CD4-positive, alpha-beta memory T cell (primary cell): ENCODE measurements around the gene SLC17A9. TPM values are rescaled to one million over a fixed set of nuclear protein-coding genes. Genes with fewer than 3 reads are reported as not detected.
"Not testable (repeated sequence)": the region's sequence is repeated elsewhere in the genome, so short reads cannot be mapped to it uniquely, and the experiment has no call there.

Experiments
- CTCF ChIA-PET: fragments of 350-600 bp; sonication (Branson Sonifier 250); formaldehyde crosslinking; loops from one replicate; lab custom pipeline; 2021; ENCODE audit warnings: inconsistent platforms; ENCODE audit not compliant: partially characterized antibody; lab: Charles Lee
- POLR2A ChIA-PET: fragments of 350-600 bp; sonication (Branson Sonifier 250); formaldehyde crosslinking; loops from one replicate; lab custom pipeline; 2021; ENCODE audit not compliant: partially characterized antibody; lab: Charles Lee
- DNase-seq, 5 donors: peaks; one replicate each; pipeline versions ENCODE4 v3.0.0 to v3.0.0-alpha.2; 2020 to 2022; ENCODE audit warnings: mixed read lengths in 1 of 5
- H3K27ac ChIP-seq: one replicate; pipeline ENCODE4 v1.7.0; 2013; ENCODE audit warnings: low read depth, low read length
- H3K27me3 ChIP-seq: 2 replicates; pipeline ENCODE4 v1.7.0; 2013; ENCODE audit warnings: mild to moderate bottlenecking, low read length, moderate library complexity; ENCODE audit not compliant: insufficient read depth
- H3K36me3 ChIP-seq: 2 replicates; pipeline ENCODE4 v1.7.0; 2013; ENCODE audit warnings: mild to moderate bottlenecking, low read length, moderate library complexity; ENCODE audit not compliant: insufficient read depth
- H3K4me1 ChIP-seq: 2 replicates; pipeline ENCODE4 v1.7.0; 2013; ENCODE audit warnings: mild to moderate bottlenecking, low read length, moderate library complexity; ENCODE audit not compliant: insufficient read depth
- H3K4me3 ChIP-seq, 2 donors: one replicate each; pipeline ENCODE4 v1.7.0; 2013; ENCODE audit warnings: low read length in 2 of 2, mild to moderate bottlenecking in 1 of 2
- H3K9me3 ChIP-seq, 2 donors: one replicate each; pipeline ENCODE4 v1.7.0; 2013; ENCODE audit warnings: low read length in 2 of 2, control low read depth in 1 of 2; ENCODE audit not compliant: control insufficient read depth in 1 of 2
- H3K27ac Mint-ChIP-seq, 7 donors: one replicate each; pipeline ENCODE4 v1.8.0; 2020 to 2021; ENCODE audit warnings: mixed read lengths in 7 of 7, mild to moderate bottlenecking in 6 of 7, inconsistent platforms in 3 of 7, moderate library complexity in 3 of 7
- H3K27me3 Mint-ChIP-seq, 2 donors: one replicate each; pipeline ENCODE4 v1.8.0; 2020 to 2021; ENCODE audit warnings: mixed read lengths in 2 of 2
- H3K36me3 Mint-ChIP-seq, 2 donors: one replicate each; pipeline ENCODE4 v1.8.0; 2020 to 2021; ENCODE audit warnings: mixed read lengths in 2 of 2, inconsistent platforms in 1 of 2, mild to moderate bottlenecking in 1 of 2
- H3K4me1 Mint-ChIP-seq, 4 donors: one replicate each; pipeline ENCODE4 v1.8.0; 2020 to 2021; ENCODE audit warnings: mixed read lengths in 4 of 4, mild to moderate bottlenecking in 1 of 4
- H3K4me3 Mint-ChIP-seq, 8 donors: one replicate each; pipeline ENCODE4 v1.8.0; 2020 to 2021; ENCODE audit warnings: mixed read lengths in 8 of 8, mild to moderate bottlenecking in 7 of 8, moderate library complexity in 6 of 8, inconsistent platforms in 3 of 8
- H3K9me3 Mint-ChIP-seq, 8 donors: one replicate each; pipeline ENCODE4 v1.8.0; 2020 to 2021; ENCODE audit warnings: mixed read lengths in 8 of 8, mild to moderate bottlenecking in 5 of 8, inconsistent platforms in 3 of 8, moderate library complexity in 1 of 8
- intact Hi-C: fragments of 100-400 bp; cut with micrococcal nuclease; formaldehyde crosslinking; loops from one replicate; pipeline ENCODE4 v1.15.1; 2023
- polyA plus RNA-seq, 2 donors: library from polyadenylated mRNA; unstranded; fragments of 300-500 nt; fragmentation: Illumina TruSeq; gene quantifications; one replicate each; pipeline ENCODE4 v1.2.3, GENCODE V29; 2021
- total RNA-seq, 2 experiments: library from RNA; stranded (reverse); gene quantifications; one replicate each; pipeline ENCODE4 v1.2.3, GENCODE V29; 2021

Gene SLC17A9
- total and polyA plus RNA-seq, 4 experiments from 2014 or later: 0.13 to 2.4 (median 2.1) TPM; not detected in 1

DNA sequence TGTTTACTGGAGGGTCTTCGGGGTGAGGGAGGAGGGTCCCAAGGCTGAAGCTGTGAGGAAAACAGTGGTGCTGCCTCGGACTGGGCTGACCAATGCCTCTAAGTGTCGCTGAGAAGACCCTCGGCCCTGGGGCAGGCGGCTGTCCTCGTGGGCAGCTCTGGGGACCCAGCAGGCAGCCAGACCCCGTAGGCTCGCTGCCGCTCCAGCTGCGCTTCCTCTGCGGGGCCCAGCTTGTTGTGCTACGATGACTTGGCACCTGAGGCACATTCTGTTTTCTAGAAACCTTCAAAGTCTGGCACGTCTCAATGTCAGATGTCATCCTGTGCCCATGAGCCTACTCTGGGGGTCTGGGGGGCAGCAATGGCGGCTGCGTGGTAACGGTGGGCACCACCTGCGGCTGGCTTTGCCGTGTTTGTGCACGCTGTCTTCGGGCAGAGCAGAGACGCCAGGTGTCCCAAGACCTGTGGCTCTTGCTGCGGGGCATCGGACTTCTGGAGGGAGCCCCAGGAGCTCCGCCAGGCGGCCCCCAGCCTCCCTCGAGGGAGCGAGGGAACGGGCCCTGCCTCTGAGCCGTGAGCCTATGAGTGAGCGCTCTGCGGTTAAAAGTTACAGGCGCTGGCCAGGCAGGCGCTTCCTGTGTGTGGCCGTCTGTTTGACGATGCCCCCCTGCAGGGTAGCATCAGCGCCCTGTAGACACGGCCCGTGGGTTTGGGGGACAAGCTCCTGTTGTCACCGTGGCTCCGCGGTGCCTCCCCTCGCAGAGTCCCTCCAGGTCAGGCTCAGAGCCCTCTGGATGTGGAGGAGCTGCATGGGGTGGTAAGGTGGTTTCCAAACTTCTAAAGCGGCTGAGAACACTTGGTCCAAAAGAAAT lies 6.8 kb downstream of the SLC17A9 start:
- H3K4me3 Mint-ChIP-seq: no peak overlapping the region
- peaks cover 0 to 8% (median 5%) of the 10 kb centered on the region in 4 donors for H3K4me1 Mint-ChIP-seq
- H3K27me3 Mint-ChIP-seq: no peaks in the 10 kb centered on the region
- peak in 1 of 5 donors; percentile 28 for DNase-seq
- no peaks in the 10 kb centered on the region for H3K36me3 ChIP-seq
- no peak overlapping the region for H3K27ac ChIP-seq
- H3K27ac Mint-ChIP-seq: peak overlapping the region in 1 of 7 donors; percentile 7
- intact Hi-C loops: loop anchor here (10.0 kb wide), 1 partner anchor 45 kb away; the partner anchor contains the start of gene BHLHE23
- CTCF ChIA-PET: interaction anchor here (0.7 to 1.2 kb wide), 3 partner anchors 10 to 58 kb away, joined by 3 to 4 read pairs (median 3); no protein-coding TSS in a partner anchor
- H3K4me3 ChIP-seq: no peak overlapping the region
- H3K27me3 ChIP-seq: no peaks in the 10 kb centered on the region
- no peaks in the 10 kb centered on the region for H3K36me3 Mint-ChIP-seq
- H3K4me1 ChIP-seq: peaks cover 6% of the 10 kb centered on the region
- H3K9me3 ChIP-seq: no peaks in the 10 kb centered on the region
- POLR2A ChIA-PET: no interaction called here
- H3K9me3 Mint-ChIP-seq: no peaks in the 10 kb centered on the region

DNA sequence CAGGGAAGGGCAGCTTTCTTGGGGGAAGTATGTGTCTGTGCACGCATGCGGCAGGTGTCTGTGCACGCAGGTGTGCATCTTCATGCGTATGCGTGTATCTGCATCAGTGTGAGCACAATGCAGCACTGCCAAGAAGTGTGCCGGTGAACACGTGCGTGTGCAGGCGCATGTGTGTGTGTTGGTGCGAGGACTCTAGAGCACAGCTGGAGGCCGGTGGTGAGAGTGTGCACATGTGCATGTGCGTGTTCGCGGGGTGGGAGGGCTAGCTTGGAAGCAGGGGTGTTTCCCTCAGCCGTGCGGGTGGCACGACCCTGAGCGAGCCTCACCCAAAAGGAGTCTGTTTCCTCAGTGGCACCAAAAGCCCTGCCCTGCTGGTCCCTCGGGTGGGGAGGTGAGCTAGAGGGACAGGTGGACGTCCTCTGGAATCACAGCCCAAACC lies 7.5 kb downstream of the SLC17A9 start:
- no peak overlapping the region for H3K27ac ChIP-seq
- no peaks in the 10 kb centered on the region for H3K4me1 ChIP-seq
- Mint-ChIP-seq H3K9me3 (no peaks in the 10 kb centered on the region), H3K4me1 (peaks cover 0 to 3% (median 0%) of the 10 kb centered on the region in 4 donors), H3K27ac (peak overlapping the region in 1 of 7 donors; percentile 7), H3K36me3 (no peaks in the 10 kb centered on the region), H3K27me3 (no peaks in the 10 kb centered on the region), H3K4me3 (no peak overlapping the region)
- CTCF ChIA-PET: interaction anchor here (0.7 to 1.2 kb wide), 3 partner anchors 10 to 59 kb away, joined by 3 to 4 read pairs (median 3); no protein-coding TSS in a partner anchor
- intact Hi-C loops: loop anchor here (10.0 kb wide), 1 partner anchor 45 kb away; the partner anchor contains the start of gene BHLHE23
- H3K27me3 ChIP-seq: no peaks in the 10 kb centered on the region
- DNase-seq: peak in 1 of 5 donors; percentile 24
- no peaks in the 10 kb centered on the region for H3K36me3 ChIP-seq
- no peaks in the 10 kb centered on the region for H3K9me3 ChIP-seq
- POLR2A ChIA-PET: no interaction called here
- H3K4me3 ChIP-seq: no peak overlapping the region

DNA sequence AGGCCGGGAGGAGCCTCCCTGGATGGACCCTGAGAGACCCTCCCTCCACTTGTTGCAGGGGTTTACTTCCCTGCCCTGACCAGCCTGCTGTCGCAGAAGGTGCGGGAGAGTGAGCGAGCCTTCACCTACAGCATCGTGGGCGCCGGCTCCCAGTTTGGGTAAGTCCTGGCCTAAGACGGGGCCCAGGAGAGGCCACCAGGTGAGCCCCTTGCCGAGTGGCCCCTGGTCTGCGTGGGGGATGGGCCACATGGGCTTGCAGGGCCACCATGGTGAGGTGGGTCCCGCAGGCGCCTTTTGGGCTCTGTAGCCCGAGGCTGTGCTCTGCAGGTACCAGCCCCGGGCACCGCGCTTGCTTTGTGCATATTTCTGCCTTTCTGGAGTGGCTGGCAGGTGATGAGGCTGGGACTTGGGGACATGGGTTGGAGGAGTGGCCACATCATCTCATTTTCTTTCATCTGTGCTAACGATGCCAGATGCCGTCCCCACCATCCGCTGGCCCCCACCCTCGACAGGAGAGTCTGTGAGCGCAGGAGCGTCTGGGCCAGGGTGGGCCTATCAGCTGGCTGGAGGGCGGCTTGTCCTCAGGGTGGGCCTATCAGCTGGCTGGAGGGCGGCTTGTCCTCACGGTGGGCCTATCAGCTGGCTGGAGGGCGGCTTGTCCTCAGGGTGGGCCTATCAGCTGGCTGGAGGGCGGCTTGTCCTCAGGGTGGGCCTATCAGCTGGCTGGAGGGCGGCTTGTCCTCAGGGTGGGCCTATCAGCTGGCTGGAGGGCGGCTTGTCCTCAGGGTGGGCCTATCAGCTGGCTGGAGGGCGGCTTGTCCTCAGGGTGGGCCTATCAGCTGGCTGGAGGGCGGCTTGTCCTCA lies 8.2 kb downstream of the SLC17A9 start:
- H3K4me3 Mint-ChIP-seq, H3K36me3 ChIP-seq, H3K36me3 Mint-ChIP-seq, H3K27ac Mint-ChIP-seq, H3K9me3 ChIP-seq, H3K4me1 ChIP-seq, H3K27me3 Mint-ChIP-seq, H3K27ac ChIP-seq, H3K4me3 ChIP-seq, H3K27me3 ChIP-seq, H3K9me3 Mint-ChIP-seq, H3K4me1 Mint-ChIP-seq, intact Hi-C loops, POLR2A ChIA-PET: not testable (repeated sequence)
- CTCF ChIA-PET: interaction anchor here (0.7 to 1.2 kb wide), 2 partner anchors 9 to 12 kb away, joined by 3 to 4 read pairs; no protein-coding TSS in a partner anchor
- peak in 1 of 5 donors; percentile 24 for DNase-seq

DNA sequence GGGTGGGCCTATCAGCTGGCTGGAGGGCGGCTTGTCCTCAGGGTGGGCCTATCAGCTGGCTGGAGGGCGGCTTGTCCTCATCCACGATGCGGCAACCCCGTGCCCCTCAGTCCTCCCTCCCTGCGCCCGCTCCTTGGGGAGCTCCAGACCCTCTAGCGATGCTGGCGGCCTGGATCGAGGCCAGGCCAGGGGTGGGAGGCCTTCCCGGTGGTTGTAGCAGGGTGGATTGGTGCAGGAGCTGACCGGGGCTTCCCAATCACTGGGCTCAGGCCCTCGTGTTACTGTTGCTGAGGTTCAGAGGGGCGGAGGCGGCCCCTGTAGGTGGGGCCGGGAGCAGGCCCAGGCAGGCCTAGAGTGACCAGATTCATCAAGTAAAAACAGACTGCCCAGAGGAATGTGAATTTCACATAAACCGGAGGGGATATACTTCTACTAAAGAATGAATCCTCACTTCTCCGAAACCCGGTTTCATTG lies 8.8 kb downstream of the SLC17A9 start:
- Mint-ChIP-seq H3K27me3 (no peaks in the 10 kb centered on the region), H3K4me3 (no peak overlapping the region)
- no peak overlapping the region for H3K4me3 ChIP-seq

DNA sequence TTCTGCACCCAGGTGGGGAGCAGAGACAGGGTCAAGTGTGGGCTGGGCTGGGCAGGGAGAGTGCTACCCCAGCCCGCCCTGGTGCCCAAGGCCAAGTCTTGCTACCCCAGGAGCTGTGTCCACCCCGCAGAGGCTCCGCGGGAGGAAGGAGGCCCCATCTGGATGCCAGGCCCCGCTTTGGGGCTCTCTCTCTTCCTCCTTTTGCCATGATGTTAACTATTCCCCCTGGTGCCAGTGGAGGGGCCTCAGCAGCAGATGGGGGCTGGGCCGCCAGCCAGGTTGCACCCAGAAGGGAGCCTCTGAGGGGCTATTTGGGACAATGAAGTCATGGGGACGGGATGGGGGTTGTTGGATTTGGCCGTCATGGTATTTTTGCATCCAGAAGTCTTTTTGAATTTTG lies 9.3 kb downstream of the SLC17A9 start:
- ChIA-PET POLR2A (no interaction called here), CTCF (no interaction called here)
- Mint-ChIP-seq H3K27ac (no peak overlapping the region), H3K9me3 (no peaks in the 10 kb centered on the region), H3K36me3 (no peaks in the 10 kb centered on the region), H3K4me3 (no peak overlapping the region), H3K4me1 (peaks cover 0 to 3% (median 0%) of the 10 kb centered on the region in 4 donors), H3K27me3 (no peaks in the 10 kb centered on the region)
- Histone ChIP-seq H3K36me3 (no peaks in the 10 kb centered on the region), H3K9me3 (no peaks in the 10 kb centered on the region), H3K27ac (no peak overlapping the region), H3K4me1 (no peaks in the 10 kb centered on the region), H3K27me3 (no peaks in the 10 kb centered on the region), H3K4me3 (no peak overlapping the region)
- no peak for DNase-seq
- intact Hi-C loops: no loop called here

More for the DNA sequence above, 8.8 kb downstream of the SLC17A9 start:
- H3K9me3 Mint-ChIP-seq: no peaks in the 10 kb centered on the region
- H3K27me3 ChIP-seq: no peaks in the 10 kb centered on the region
- intact Hi-C loops: no loop called here
- H3K9me3 ChIP-seq: no peaks in the 10 kb centered on the region
- ChIA-PET CTCF (no interaction called here), POLR2A (no interaction called here)
- H3K4me1 Mint-ChIP-seq: peaks cover 0 to 3% (median 0%) of the 10 kb centered on the region in 4 donors
- H3K27ac ChIP-seq: no peak overlapping the region
- H3K36me3 ChIP-seq: no peaks in the 10 kb centered on the region
- no peak overlapping the region for H3K27ac Mint-ChIP-seq
- no peaks in the 10 kb centered on the region for H3K4me1 ChIP-seq
- no peak for DNase-seq
- H3K36me3 Mint-ChIP-seq: no peaks in the 10 kb centered on the region

DNA sequence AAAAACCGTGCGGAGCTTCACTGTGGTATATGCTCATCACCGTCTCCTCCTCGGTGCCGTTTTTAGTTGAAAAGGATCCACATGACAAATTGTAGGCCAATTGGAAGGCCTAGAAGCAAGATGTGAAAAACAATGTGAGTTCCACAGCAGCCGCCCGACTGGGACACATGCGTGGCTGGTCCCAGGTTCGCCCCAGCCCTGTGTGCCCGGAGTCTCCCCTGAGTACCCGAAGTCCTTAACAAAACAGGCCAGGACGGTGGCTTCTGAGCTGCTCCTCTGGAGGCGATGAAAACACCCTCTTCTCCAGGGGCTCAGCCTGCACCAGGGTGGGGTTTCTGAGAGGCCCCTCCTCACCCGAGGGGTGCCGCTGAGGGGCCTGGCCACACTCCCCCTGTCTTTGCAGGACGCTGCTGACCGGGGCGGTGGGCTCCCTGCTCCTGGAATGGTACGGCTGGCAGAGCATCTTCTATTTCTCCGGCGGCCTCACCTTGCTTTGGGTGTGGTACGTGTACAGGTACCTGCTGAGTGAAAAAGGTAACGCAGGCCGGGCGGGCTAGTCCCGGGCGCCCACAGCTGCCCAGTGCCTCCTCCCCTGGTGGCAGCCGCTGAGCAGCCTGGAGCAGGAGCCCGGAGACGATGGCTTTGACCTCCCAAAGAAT lies 9.8 kb downstream of the SLC17A9 start:
- intact Hi-C loops: no loop called here
- Mint-ChIP-seq H3K9me3 (no peaks in the 10 kb centered on the region), H3K27me3 (no peaks in the 10 kb centered on the region), H3K4me3 (no peak overlapping the region), H3K36me3 (no peaks in the 10 kb centered on the region), H3K4me1 (peaks cover 0 to 3% (median 0%) of the 10 kb centered on the region in 4 donors), H3K27ac (no peak overlapping the region)
- DNase-seq: no peak
- Histone ChIP-seq H3K27me3 (no peaks in the 10 kb centered on the region), H3K4me1 (no peaks in the 10 kb centered on the region), H3K9me3 (no peaks in the 10 kb centered on the region), H3K27ac (no peak overlapping the region), H3K4me3 (no peak overlapping the region), H3K36me3 (no peaks in the 10 kb centered on the region)
- POLR2A ChIA-PET: no interaction called here
- CTCF ChIA-PET: no interaction called here
